Measurements from ENCODE around the gene ITGBL1.

ITGBL1 gene

DNA sequence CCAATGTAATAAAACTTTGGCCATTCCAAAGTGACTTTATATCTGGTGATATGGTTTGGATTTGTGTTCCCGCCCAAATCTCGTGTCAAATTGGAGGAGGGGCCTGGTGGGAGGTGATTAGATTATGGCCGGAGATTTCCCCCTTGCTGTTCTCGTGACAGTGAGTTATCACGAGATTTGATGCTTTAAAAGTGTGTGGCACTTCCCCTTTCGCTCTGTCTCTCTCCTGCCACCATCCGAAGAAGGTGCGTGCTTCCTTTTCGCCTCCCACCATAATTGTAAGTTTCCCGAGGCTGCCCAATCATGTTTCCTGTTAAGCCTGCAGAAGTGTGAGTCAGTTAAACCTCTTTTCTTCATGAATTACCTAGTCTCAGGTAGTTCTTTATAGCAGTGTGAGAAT lies 26.9 kb upstream of the ITGBL1 start:
- H3K4me3 Mint-ChIP-seq: no peak overlapping the region
- H3K27me3 Mint-ChIP-seq: no peaks in the 10 kb centered on the region
- H3K36me3 Mint-ChIP-seq: no peaks in the 10 kb centered on the region
- no peak for DNase-seq
- H3K9me3 Mint-ChIP-seq: no peaks in the 10 kb centered on the region
- no peaks in the 10 kb centered on the region for H3K4me1 Mint-ChIP-seq
- CTCF ChIA-PET: no interaction called here
- no peak overlapping the region for H3K27ac Mint-ChIP-seq

- H3K36me3 Mint-ChIP-seq: no peaks in the 10 kb centered on the region
- H3K4me1 Mint-ChIP-seq: no peaks in the 10 kb centered on the region
- CTCF ChIA-PET: no interaction called here
- peaks cover 4% of the 10 kb centered on the region for H3K27me3 Mint-ChIP-seq
- H3K9me3 Mint-ChIP-seq: no peaks in the 10 kb centered on the region
- H3K27ac Mint-ChIP-seq: no peak overlapping the region
- H3K4me3 Mint-ChIP-seq: no peak overlapping the region
- no peak for DNase-seq
These were observed 22.7 kb upstream of the ITGBL1 start for GRCh38 chr13:101429733-101430132.

GRCh38 chr13:101433895-101434294 lies 18.6 kb upstream of the ITGBL1 start:
- Mint-ChIP-seq H3K4me3 (no peak overlapping the region), H3K9me3 (no peaks in the 10 kb centered on the region)
- CTCF ChIA-PET: no interaction called here

GRCh38 chr13:101434486-101434885 lies 18.0 kb upstream of the ITGBL1 start:
- Mint-ChIP-seq H3K27ac (no peak overlapping the region), H3K4me1 (no peaks in the 10 kb centered on the region), H3K9me3 (no peaks in the 10 kb centered on the region), H3K4me3 (no peak overlapping the region), H3K36me3 (no peaks in the 10 kb centered on the region), H3K27me3 (peaks cover 4% of the 10 kb centered on the region)
- CTCF ChIA-PET: no interaction called here
- no peak for DNase-seq

More at GRCh38 chr13:101433895-101434294, 18.6 kb upstream of the ITGBL1 start:
- Mint-ChIP-seq H3K36me3 (no peaks in the 10 kb centered on the region), H3K4me1 (no peaks in the 10 kb centered on the region), H3K27ac (no peak overlapping the region), H3K27me3 (peaks cover 4% of the 10 kb centered on the region)
- no peak for DNase-seq

- CTCF ChIA-PET: no interaction called here
- Mint-ChIP-seq H3K27ac (no peak overlapping the region), H3K4me3 (no peak overlapping the region), H3K27me3 (peaks cover 4% of the 10 kb centered on the region), H3K36me3 (no peaks in the 10 kb centered on the region), H3K4me1 (no peaks in the 10 kb centered on the region), H3K9me3 (no peaks in the 10 kb centered on the region)
- no peak for DNase-seq
These were observed 4.6 kb upstream of the ITGBL1 start for GRCh38 chr13:101447852-101448251.

- DNase-seq: no peak
- Mint-ChIP-seq H3K27me3 (peaks cover 19% of the 10 kb centered on the region), H3K36me3 (no peaks in the 10 kb centered on the region), H3K4me3 (no peak overlapping the region), H3K27ac (no peak overlapping the region), H3K4me1 (peaks cover 7% of the 10 kb centered on the region), H3K9me3 (no peaks in the 10 kb centered on the region)
- CTCF ChIA-PET: no interaction called here
These were observed 2.4 kb upstream of the ITGBL1 start for GRCh38 chr13:101449790-101450748.

- no peaks in the 10 kb centered on the region for H3K36me3 Mint-ChIP-seq
- CTCF ChIA-PET: no interaction called here
- no peak overlapping the region for H3K4me3 Mint-ChIP-seq
- H3K27ac Mint-ChIP-seq: no peak overlapping the region
- H3K4me1 Mint-ChIP-seq: peaks cover 7% of the 10 kb centered on the region
- no peaks in the 10 kb centered on the region for H3K9me3 Mint-ChIP-seq
- H3K27me3 Mint-ChIP-seq: peaks cover 19% of the 10 kb centered on the region
- DNase-seq: no peak
These were observed 1.7 kb upstream of the ITGBL1 start for GRCh38 chr13:101450749-101451130.

DNA sequence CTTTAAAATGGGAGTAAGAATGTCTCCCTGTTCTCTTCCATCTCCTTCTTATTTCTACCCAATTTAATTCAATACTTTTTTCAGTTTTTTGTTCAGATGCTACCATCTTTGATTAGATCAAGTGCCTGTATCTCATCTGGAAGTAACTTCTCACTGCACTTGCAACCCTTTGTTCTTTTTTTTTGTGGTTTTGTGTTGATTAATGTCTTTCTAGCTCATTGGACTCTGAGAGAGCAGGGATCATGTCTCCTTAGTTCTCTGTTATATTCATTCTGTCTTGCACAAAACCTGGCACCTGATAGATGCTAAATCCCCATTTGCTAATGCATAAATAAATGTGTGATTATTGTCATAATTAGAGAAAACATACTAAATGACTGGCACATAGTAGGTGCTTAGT lies 834 bp upstream of the ITGBL1 start:
- no peak overlapping the region for H3K4me3 Mint-ChIP-seq

DNA sequence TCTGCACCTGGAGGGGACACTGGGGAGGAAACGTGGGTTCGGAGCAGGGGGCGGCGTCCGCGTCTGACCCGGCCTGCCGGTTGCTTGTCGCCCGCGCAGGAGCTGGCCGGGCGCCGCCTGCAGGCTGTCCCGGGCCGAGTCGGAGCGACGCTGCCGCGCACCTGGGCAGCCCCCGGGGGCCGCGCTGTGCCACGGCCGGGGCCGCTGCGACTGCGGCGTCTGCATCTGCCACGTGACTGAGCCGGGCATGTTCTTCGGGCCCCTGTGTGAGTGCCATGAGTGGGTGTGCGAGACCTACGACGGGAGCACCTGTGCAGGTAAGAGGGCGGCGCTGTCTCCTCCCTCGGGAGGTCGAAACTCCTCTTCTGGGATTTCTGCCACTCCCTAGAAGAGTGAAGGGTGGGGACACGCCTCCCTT lies 1.3 kb downstream of the ITGBL1 start:
- Mint-ChIP-seq H3K27ac (no peak overlapping the region), H3K4me1 (peaks cover 7% of the 10 kb centered on the region), H3K36me3 (no peaks in the 10 kb centered on the region), H3K9me3 (no peaks in the 10 kb centered on the region), H3K27me3 (peaks cover 19% of the 10 kb centered on the region), H3K4me3 (no peak overlapping the region)
- CTCF ChIA-PET: no interaction called here
- no peak for DNase-seq

More for the DNA sequence above, 834 bp upstream of the ITGBL1 start:
- Mint-ChIP-seq H3K27ac (no peak overlapping the region), H3K4me1 (peaks cover 7% of the 10 kb centered on the region), H3K27me3 (peaks cover 19% of the 10 kb centered on the region), H3K9me3 (no peaks in the 10 kb centered on the region), H3K36me3 (no peaks in the 10 kb centered on the region)
- CTCF ChIA-PET: no interaction called here
- no peak for DNase-seq

GRCh38 chr13:101454767-101455166 lies 2.3 kb downstream of the ITGBL1 start:
- Mint-ChIP-seq H3K27ac (no peak overlapping the region), H3K4me1 (peaks cover 7% of the 10 kb centered on the region), H3K36me3 (no peaks in the 10 kb centered on the region), H3K27me3 (peaks cover 19% of the 10 kb centered on the region), H3K9me3 (no peaks in the 10 kb centered on the region), H3K4me3 (no peak overlapping the region)
- CTCF ChIA-PET: no interaction called here
- no peak for DNase-seq

- Mint-ChIP-seq H3K27me3 (peaks cover 19% of the 10 kb centered on the region), H3K4me3 (no peak overlapping the region), H3K36me3 (no peaks in the 10 kb centered on the region), H3K4me1 (peaks cover 7% of the 10 kb centered on the region), H3K27ac (no peak overlapping the region), H3K9me3 (no peaks in the 10 kb centered on the region)
- CTCF ChIA-PET: no interaction called here
- no peak for DNase-seq
These were observed 3.4 kb downstream of the ITGBL1 start for GRCh38 chr13:101455863-101456262.

DNA sequence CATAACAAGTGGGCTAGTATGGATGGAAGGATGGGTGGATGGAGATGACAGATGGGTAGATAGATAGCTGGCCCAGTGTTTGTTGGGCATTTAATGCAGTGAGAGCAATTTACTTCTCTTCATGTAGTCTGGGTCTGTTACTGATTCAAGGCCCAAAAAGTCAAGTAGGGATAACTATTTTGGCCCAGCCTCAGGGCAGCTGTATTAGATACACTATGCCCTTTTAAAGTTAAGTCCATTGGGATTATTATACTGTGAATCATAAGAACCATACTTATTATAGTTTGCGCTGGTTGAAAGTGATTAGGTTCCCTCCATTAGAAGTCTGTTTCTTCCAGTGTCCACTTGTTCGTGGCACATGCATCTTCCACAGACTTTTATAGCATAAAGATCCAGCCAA lies 4.7 kb downstream of the ITGBL1 start:
- peaks cover 7% of the 10 kb centered on the region for H3K4me1 Mint-ChIP-seq
- CTCF ChIA-PET: interaction anchor here (0.7 kb wide), 1 partner anchor 310 kb away, joined by 3 read pairs; no protein-coding TSS in a partner anchor
- H3K27ac Mint-ChIP-seq: no peak overlapping the region

GRCh38 chr13:101465877-101466276 lies 13.4 kb downstream of the ITGBL1 start:
- H3K4me3 Mint-ChIP-seq: no peak overlapping the region
- DNase-seq: no peak
- H3K4me1 Mint-ChIP-seq: no peaks in the 10 kb centered on the region
- CTCF ChIA-PET: no interaction called here
- no peaks in the 10 kb centered on the region for H3K9me3 Mint-ChIP-seq
- no peaks in the 10 kb centered on the region for H3K36me3 Mint-ChIP-seq
- no peak overlapping the region for H3K27ac Mint-ChIP-seq
- H3K27me3 Mint-ChIP-seq: no peaks in the 10 kb centered on the region

More for the DNA sequence above, 4.7 kb downstream of the ITGBL1 start:
- Mint-ChIP-seq H3K27me3 (peaks cover 19% of the 10 kb centered on the region), H3K9me3 (no peaks in the 10 kb centered on the region), H3K4me3 (no peak overlapping the region), H3K36me3 (no peaks in the 10 kb centered on the region)
- DNase-seq: no peak

- DNase-seq: no peak
- Mint-ChIP-seq H3K36me3 (no peaks in the 10 kb centered on the region), H3K4me1 (no peaks in the 10 kb centered on the region), H3K27me3 (no peaks in the 10 kb centered on the region), H3K4me3 (no peak overlapping the region), H3K27ac (no peak overlapping the region), H3K9me3 (no peaks in the 10 kb centered on the region)
- CTCF ChIA-PET: no interaction called here
These were observed 14.9 kb downstream of the ITGBL1 start for GRCh38 chr13:101467415-101467814.

DNA sequence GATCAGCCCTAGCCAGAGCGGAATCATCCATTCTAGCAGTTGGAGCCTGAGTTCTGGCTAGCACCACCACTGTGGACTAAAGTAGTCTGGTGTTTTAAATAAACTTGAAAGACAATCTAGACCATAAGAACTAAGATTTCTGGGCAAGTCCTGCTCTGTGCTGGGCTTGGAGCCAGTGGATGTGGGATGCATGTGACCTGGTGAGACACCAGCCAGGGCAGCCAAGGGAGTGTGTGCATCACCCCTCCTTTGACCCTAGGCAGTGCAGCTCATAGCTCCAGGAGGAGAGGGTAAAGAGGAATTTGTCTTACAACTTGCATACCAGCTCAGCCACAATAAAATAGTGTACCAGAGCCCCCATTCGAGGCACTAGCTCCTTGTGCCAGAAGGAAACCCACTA lies 21.0 kb downstream of the ITGBL1 start:
- Mint-ChIP-seq H3K4me1 (no peaks in the 10 kb centered on the region), H3K36me3 (no peaks in the 10 kb centered on the region), H3K9me3 (no peaks in the 10 kb centered on the region), H3K27me3 (peaks cover 7% of the 10 kb centered on the region), H3K4me3 (no peak overlapping the region), H3K27ac (no peak overlapping the region)
- no peak for DNase-seq
- CTCF ChIA-PET: interaction anchor here (1.3 kb wide), 1 partner anchor 329 kb away, joined by 3 read pairs; no protein-coding TSS in a partner anchor
